GM23248 (cell line): ENCODE data around the gene SPATA16. TPM values are rescaled to one million over a fixed set of nuclear protein-coding genes. Genes with fewer than 3 reads are reported as not detected.
"Not testable (repeated sequence)": the region's sequence is repeated elsewhere in the genome, so short reads cannot be mapped to it uniquely, and the experiment has no call there.

ENCODE experiments used
- DNase-seq: peaks from one replicate; pipeline ENCODE4 v3.0.0-alpha.2; 2015
- H2AFZ ChIP-seq: fragments of 200-600 bp; sonication (generic); 2 replicates; pipeline ENCODE4 v1.6.1; 2016; ENCODE audit warnings: antibody characterized with exemption
- H3F3A ChIP-seq: fragments of 200-600 bp; sonication (generic); 2 replicates; pipeline ENCODE4 v1.6.1; 2016; ENCODE audit warnings: mild to moderate bottlenecking, antibody characterized with exemption, mixed run types; ENCODE audit not compliant: insufficient read depth
- H3K27ac ChIP-seq: fragments of 200-600 bp; sonication (generic); 2 replicates; pipeline ENCODE4 v1.5.1; 2016; ENCODE audit warnings: mild to moderate bottlenecking
- H3K27me3 ChIP-seq: fragments of 200-600 bp; sonication (generic); replicated peaks from 2 replicates; pipeline ENCODE4 v1.6.1; 2016; ENCODE audit warnings: mild to moderate bottlenecking; ENCODE audit not compliant: insufficient read depth
- H3K36me3 ChIP-seq: fragments of 200-600 bp; sonication (generic); 2 replicates; pipeline ENCODE4 v1.6.1; 2016; ENCODE audit warnings: low read depth, mild to moderate bottlenecking
- H3K4me1 ChIP-seq: fragments of 200-600 bp; sonication (generic); 2 replicates; pipeline ENCODE4 v1.6.1; 2016; ENCODE audit warnings: mild to moderate bottlenecking; ENCODE audit not compliant: insufficient read depth
- H3K4me2 ChIP-seq: fragments of 200-600 bp; sonication (generic); one replicate; pipeline ENCODE4 v1.6.1; 2016; ENCODE audit warnings: mild to moderate bottlenecking; ENCODE audit not compliant: unreplicated experiment
- H3K4me3 ChIP-seq: fragments of 200-600 bp; sonication (generic); 2 replicates; pipeline ENCODE4 v1.5.1; 2016; ENCODE audit warnings: mild to moderate bottlenecking
- H3K79me2 ChIP-seq: fragments of 200-600 bp; sonication (generic); 2 replicates; pipeline ENCODE4 v1.6.1; 2016; ENCODE audit warnings: mild to moderate bottlenecking; ENCODE audit not compliant: insufficient read depth
- H3K9ac ChIP-seq: fragments of 200-600 bp; sonication (generic); 2 replicates; pipeline ENCODE4 v1.6.1; 2016; ENCODE audit warnings: mild to moderate bottlenecking
- H3K9me2 ChIP-seq: fragments of 200-600 bp; sonication (generic); 2 replicates; pipeline ENCODE4 v1.6.1; 2016; ENCODE audit warnings: mixed run types, mild to moderate bottlenecking, moderate library complexity; ENCODE audit not compliant: insufficient read depth
- H3K9me3 ChIP-seq: fragments of 200-600 bp; sonication (generic); one replicate; pipeline ENCODE4 v1.6.1; 2017; ENCODE audit warnings: low read depth
- H4K20me1 ChIP-seq: fragments of 200-600 bp; sonication (generic); 2 replicates; pipeline ENCODE4 v1.6.0; 2016; ENCODE audit not compliant: insufficient read depth
- EZH2 ChIP-seq: fragments of 200-600 bp; sonication (generic); IDR thresholded peaks from 2 replicates; pipeline ENCODE4 v1.6.1; 2018; ENCODE audit warnings: antibody characterized with exemption, mild to moderate bottlenecking; ENCODE audit not compliant: insufficient read depth, poor library complexity, severe bottlenecking
- EZH2phosphoT487 ChIP-seq: fragments of 200-600 bp; sonication (generic); IDR thresholded peaks from 2 replicates; pipeline ENCODE4 v1.6.1; 2018; ENCODE audit warnings: antibody characterized with exemption, moderate library complexity, mild to moderate bottlenecking, low read depth; ENCODE audit not compliant: insufficient read depth
- WGBS, 2 experiments: methylation state at CpG; one replicate each; pipeline ENCODE4 v1.1.6; 2015 to 2017; ENCODE audit warnings: low lambda C conversion rate in 2 of 2, low coverage in 1 of 2; ENCODE audit errors: missing lambda C conversion rate in 2 of 2; 5-methylcytosine and 5-hydroxymethylcytosine counted together
- in situ Hi-C: fragments of 300-500 bp; cut with MboI; formaldehyde crosslinking; loops from 2 replicates; pipeline ENCODE4 v1.15.0; 2020
- polyA plus RNA-seq: library from polyadenylated mRNA; unstranded; fragments of >200 nt; fragmentation: Nextera tagmentation; extraction: Ambion mirVana; gene quantifications from 2 replicates; pipeline ENCODE4 v1.2.1, GENCODE V29; 2016
- total RNA-seq: library from RNA; depleted of rRNA; stranded (reverse); fragments of >200 nt; shearing (Covaris generic); gene quantifications from 2 replicates; pipeline ENCODE4 v1.2.3, GENCODE V29; 2014

The SPATA16 gene
- total and polyA plus RNA-seq, 2 experiments from 2014 or later, result not detected

GRCh38 chr3:173021547-173022185 is 119.4 kb downstream of the SPATA16 start:
- no peaks in the 10 kb centered on the region for H3F3A ChIP-seq
- H3K27me3 ChIP-seq, result peaks cover 3% of the 10 kb centered on the region; the same call in 1 of the 2 replicates
- no peak overlapping the region for H3K9ac ChIP-seq
- H3K27ac ChIP-seq, result no peak overlapping the region
- 33 to 36% methylated on average over 2 of the region's 2 CpGs for WGBS, 2 experiments
- H4K20me1 ChIP-seq, result no peaks in the 10 kb centered on the region
- H3K4me1 ChIP-seq, result no peaks in the 10 kb centered on the region
- H2AFZ ChIP-seq, result no peak overlapping the region
- TF ChIP-seq EZH2phosphoT487 (no peak), EZH2 (no peak)
- in situ Hi-C loops, result no loop called here
- DNase-seq, result no peak
- no peaks in the 10 kb centered on the region for H3K9me3 ChIP-seq
- no peak overlapping the region for H3K4me2 ChIP-seq
- H3K9me2 ChIP-seq, result no peaks in the 10 kb centered on the region
- H3K4me3 ChIP-seq, result no peak overlapping the region
- H3K36me3 ChIP-seq, result no peaks in the 10 kb centered on the region
- H3K79me2 ChIP-seq, result no peaks in the 10 kb centered on the region

- H3K4me2 ChIP-seq, H3K4me3 ChIP-seq, H3K27ac ChIP-seq, in situ Hi-C loops, H3K36me3 ChIP-seq, H3K27me3 ChIP-seq, H3K4me1 ChIP-seq, H3K9me3 ChIP-seq, H3F3A ChIP-seq, H2AFZ ChIP-seq, H3K9me2 ChIP-seq, H3K79me2 ChIP-seq, DNase-seq, H4K20me1 ChIP-seq, H3K9ac ChIP-seq: not testable (repeated sequence)
- 84 to 85% methylated on average over 7 of the region's 7 CpGs for WGBS, 2 experiments
These were observed 120.9 kb downstream of the SPATA16 start for GRCh38 chr3:173020128-173020527.

- H3K4me3 ChIP-seq, result no peak overlapping the region
- H3K27me3 ChIP-seq, result no peaks in the 10 kb centered on the region
- no peak overlapping the region for H3K27ac ChIP-seq
- in situ Hi-C loops, result no loop called here
- H3K9ac ChIP-seq, result no peak overlapping the region
- no peaks in the 10 kb centered on the region for H3K9me3 ChIP-seq
- no peaks in the 10 kb centered on the region for H3K4me1 ChIP-seq
- no peaks in the 10 kb centered on the region for H4K20me1 ChIP-seq
- 53 to 56% methylated on average over 5 of the region's 5 CpGs for WGBS, 2 experiments
- no peak overlapping the region for H3K4me2 ChIP-seq
- TF ChIP-seq EZH2 (no peak), EZH2phosphoT487 (no peak)
- no peaks in the 10 kb centered on the region for H3K9me2 ChIP-seq
- H2AFZ ChIP-seq, result no peak overlapping the region
- no peaks in the 10 kb centered on the region for H3K79me2 ChIP-seq
- no peaks in the 10 kb centered on the region for H3K36me3 ChIP-seq
- no peak for DNase-seq
- H3F3A ChIP-seq, result no peaks in the 10 kb centered on the region
These were observed 121.7 kb downstream of the SPATA16 start for GRCh38 chr3:173019378-173019777.

- H3K9ac ChIP-seq, result no peak overlapping the region
- no peak for DNase-seq
- H3K4me2 ChIP-seq, result no peak overlapping the region
- H3K9me3 ChIP-seq, result no peaks in the 10 kb centered on the region
- H4K20me1 ChIP-seq, result no peaks in the 10 kb centered on the region
- H3K27me3 ChIP-seq, result no peaks in the 10 kb centered on the region
- TF ChIP-seq EZH2phosphoT487 (no peak), EZH2 (no peak)
- H3K79me2 ChIP-seq, result no peaks in the 10 kb centered on the region
- no peaks in the 10 kb centered on the region for H3F3A ChIP-seq
- in situ Hi-C loops, result no loop called here
- no peaks in the 10 kb centered on the region for H3K36me3 ChIP-seq
- H3K9me2 ChIP-seq, result no peaks in the 10 kb centered on the region
- no peak overlapping the region for H3K4me3 ChIP-seq
- no peak overlapping the region for H2AFZ ChIP-seq
- WGBS, 2 experiments, result 7 to 15% methylated on average over 2 of the region's 2 CpGs
- H3K27ac ChIP-seq, result no peak overlapping the region
- H3K4me1 ChIP-seq, result no peaks in the 10 kb centered on the region
These were observed 122.3 kb downstream of the SPATA16 start for GRCh38 chr3:173018758-173019157.
